HG03457 (cell line): ENCODE data around the gene NTM.
"Not testable (repeated sequence)": the region's sequence is repeated elsewhere in the genome, so short reads cannot be mapped to it uniquely, and the experiment has no call there.

ENCODE experiments used
- ATAC-seq: cut with Tn5 transposase; IDR thresholded peaks from one replicate; pipeline ENCODE4 v1.9.1; 2021; ENCODE audit warnings: moderate number of reproducible peaks; ENCODE audit not compliant: unreplicated experiment

The NTM gene

GRCh38 chr11:132050577-132051165 is 680.3 kb downstream of the NTM start:
- no peak for ATAC-seq

- no peak for ATAC-seq
These were observed 681.3 kb downstream of the NTM start for GRCh38 chr11:132051704-132052103.

- ATAC-seq = no peak
These were observed 681.9 kb downstream of the NTM start for GRCh38 chr11:132052342-132052741.

- ATAC-seq = no peak
These were observed 682.5 kb downstream of the NTM start for GRCh38 chr11:132052904-132053303.

- ATAC-seq = no peak
These were observed 684.4 kb downstream of the NTM start for GRCh38 chr11:132054822-132055221.

GRCh38 chr11:132055296-132055695 is 684.9 kb downstream of the NTM start:
- no peak for ATAC-seq

GRCh38 chr11:132056689-132057088 is 686.3 kb downstream of the NTM start:
- no peak for ATAC-seq

- ATAC-seq = no peak
These were observed 686.9 kb downstream of the NTM start for GRCh38 chr11:132057266-132057665.

GRCh38 chr11:132058211-132058772 is 687.9 kb downstream of the NTM start:
- ATAC-seq = no peak

GRCh38 chr11:132060567-132060966 is 690.2 kb downstream of the NTM start:
- no peak for ATAC-seq

GRCh38 chr11:132062031-132062430 is 691.6 kb downstream of the NTM start:
- ATAC-seq = no peak

- ATAC-seq = no peak
These were observed 692.1 kb downstream of the NTM start for GRCh38 chr11:132062541-132062940.

- ATAC-seq = no peak
These were observed 694.7 kb downstream of the NTM start for GRCh38 chr11:132064987-132065620.

- ATAC-seq = no peak
These were observed 698.1 kb downstream of the NTM start for GRCh38 chr11:132068556-132068955.

- not testable (repeated sequence) for ATAC-seq
These were observed 699.2 kb downstream of the NTM start for GRCh38 chr11:132069593-132069992.

GRCh38 chr11:132070907-132071306 is 700.5 kb downstream of the NTM start:
- not testable (repeated sequence) for ATAC-seq

- no peak for ATAC-seq
These were observed 701.8 kb downstream of the NTM start for GRCh38 chr11:132072044-132072857.

GRCh38 chr11:132072858-132073211 is 702.4 kb downstream of the NTM start:
- no peak for ATAC-seq

GRCh38 chr11:132073787-132074186 is 703.4 kb downstream of the NTM start:
- ATAC-seq = no peak

- no peak for ATAC-seq
These were observed 705.0 kb downstream of the NTM start for GRCh38 chr11:132075447-132075846.

GRCh38 chr11:132077416-132077815 is 707.0 kb downstream of the NTM start:
- no peak for ATAC-seq
